HL-60 (cell line): ENCODE measurements around the gene IL17RD.

Source experiments
- DNase-seq, 2 experiments: peaks; one replicate each; pipeline ENCODE4 v3.0.0-alpha.2; 2010 to 2020; ENCODE audit warnings: low read depth in 1 of 2, low spot score in 1 of 2
- H3K27ac ChIP-seq: fragments of 250-450 bp; sonication (Bioruptor Pico); replicated peaks from 2 replicates; pipeline ENCODE4 v1.5.1; 2020; ENCODE audit warnings: mild to moderate bottlenecking, moderate library complexity
- H3K27me3 ChIP-seq: fragments of 250-450 bp; sonication (Bioruptor Pico); 2 replicates; pipeline ENCODE4 v1.5.1; 2021; ENCODE audit warnings: mild to moderate bottlenecking, moderate library complexity; ENCODE audit not compliant: insufficient read depth, poor library complexity, severe bottlenecking
- H3K4me3 ChIP-seq: replicated peaks from 2 replicates; pipeline ENCODE4 v1.5.1; 2011; ENCODE audit warnings: mild to moderate bottlenecking, control low read depth, low read length; ENCODE audit not compliant: insufficient read depth
- CTCF ChIP-seq: IDR thresholded peaks from one replicate; pipeline ENCODE4 v1.5.1; 2011; ENCODE audit warnings: low read length, control low read depth, inconsistent platforms; ENCODE audit not compliant: insufficient read depth
- GABPA ChIP-seq: IDR thresholded peaks from 2 replicates; pipeline ENCODE4 v1.6.1; 2012; ENCODE audit warnings: low read depth
- POLR2AphosphoS5 ChIP-seq: IDR thresholded peaks from 2 replicates; pipeline ENCODE4 v1.6.1; 2012; ENCODE audit warnings: low read depth
- REST ChIP-seq: IDR thresholded peaks from 2 replicates; pipeline ENCODE4 v1.6.1; 2012; ENCODE audit warnings: low read depth; ENCODE audit not compliant: insufficient replicate concordance
- SPI1 ChIP-seq: IDR thresholded peaks from 2 replicates; pipeline ENCODE4 v1.6.1; 2012; ENCODE audit warnings: low read depth, mild to moderate bottlenecking, borderline replicate concordance

Gene IL17RD

GRCh38 chr3:57127891-57128518 is 37.1 kb downstream of the IL17RD start:
- no peak overlapping the region for H3K4me3 ChIP-seq
- no peak for DNase-seq
- no peak overlapping the region for H3K27ac ChIP-seq

GRCh38 chr3:57126244-57126643 is 38.9 kb downstream of the IL17RD start:
- H3K27ac ChIP-seq, result no peak overlapping the region
- TF ChIP-seq GABPA (no peak), SPI1 (no peak), REST (no peak), POLR2AphosphoS5 (no peak), CTCF (no peak)
- H3K27me3 ChIP-seq, result peaks cover 3% of the 10 kb centered on the region
- H3K4me3 ChIP-seq, result no peak overlapping the region
- no peak for DNase-seq

More at GRCh38 chr3:57127891-57128518, 37.1 kb downstream of the IL17RD start:
- H3K27me3 ChIP-seq, result peaks cover 2% of the 10 kb centered on the region
- no peak for TF ChIP-seq REST
- TF ChIP-seq GABPA, result no peak
- TF ChIP-seq SPI1, result no peak
- TF ChIP-seq POLR2AphosphoS5, result no peak
- no peak for TF ChIP-seq CTCF

- TF ChIP-seq POLR2AphosphoS5, result no peak
- no peak for TF ChIP-seq SPI1
- no peak for TF ChIP-seq REST
- TF ChIP-seq GABPA, result no peak
- no peak for TF ChIP-seq CTCF
- no peak for DNase-seq
- Histone ChIP-seq H3K27me3 (peaks cover 2% of the 10 kb centered on the region), H3K4me3 (no peak overlapping the region), H3K27ac (no peak overlapping the region)
Observed at GRCh38 chr3:57120451-57121174, 44.5 kb downstream of the IL17RD start.
